Measurements from ENCODE around the gene RPTOR. TPM values are rescaled to one million over a fixed set of nuclear protein-coding genes. Genes with fewer than 3 reads are reported as not detected.
A peak's percentile ranks its signal among the peaks of the same experiment; 100 is the strongest.

The RPTOR gene
- total and polyA plus RNA-seq, 2 donors (not counting 1 experiment from before 2014, with no cell fraction given) = 6.7 to 22.8 TPM

DNA sequence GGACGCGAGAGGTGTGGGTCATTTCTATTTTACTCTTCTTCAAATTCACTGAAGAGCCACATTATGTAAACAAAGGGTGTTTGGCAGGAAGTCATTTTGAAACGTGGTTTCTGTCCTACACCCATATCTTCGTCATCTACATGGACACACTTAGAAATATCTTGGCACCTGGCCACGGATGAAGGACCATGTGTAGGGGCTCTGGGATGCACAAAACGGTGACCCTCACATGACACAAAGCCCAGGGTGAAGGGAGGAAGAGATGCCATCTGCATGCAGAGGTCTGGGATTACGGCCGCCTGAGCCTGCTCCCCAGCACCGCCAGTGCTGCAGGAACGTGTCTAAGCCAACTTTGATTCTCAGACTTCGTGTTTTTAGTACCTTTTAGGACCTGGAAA is 316.8 kb downstream of the RPTOR start:
- no peak for TF ChIP-seq EZH2 (IDR thresholded peaks at IDR 0.05; ENCODE audit: low read length, missing control alignments)
- TF ChIP-seq, protein P1, sequence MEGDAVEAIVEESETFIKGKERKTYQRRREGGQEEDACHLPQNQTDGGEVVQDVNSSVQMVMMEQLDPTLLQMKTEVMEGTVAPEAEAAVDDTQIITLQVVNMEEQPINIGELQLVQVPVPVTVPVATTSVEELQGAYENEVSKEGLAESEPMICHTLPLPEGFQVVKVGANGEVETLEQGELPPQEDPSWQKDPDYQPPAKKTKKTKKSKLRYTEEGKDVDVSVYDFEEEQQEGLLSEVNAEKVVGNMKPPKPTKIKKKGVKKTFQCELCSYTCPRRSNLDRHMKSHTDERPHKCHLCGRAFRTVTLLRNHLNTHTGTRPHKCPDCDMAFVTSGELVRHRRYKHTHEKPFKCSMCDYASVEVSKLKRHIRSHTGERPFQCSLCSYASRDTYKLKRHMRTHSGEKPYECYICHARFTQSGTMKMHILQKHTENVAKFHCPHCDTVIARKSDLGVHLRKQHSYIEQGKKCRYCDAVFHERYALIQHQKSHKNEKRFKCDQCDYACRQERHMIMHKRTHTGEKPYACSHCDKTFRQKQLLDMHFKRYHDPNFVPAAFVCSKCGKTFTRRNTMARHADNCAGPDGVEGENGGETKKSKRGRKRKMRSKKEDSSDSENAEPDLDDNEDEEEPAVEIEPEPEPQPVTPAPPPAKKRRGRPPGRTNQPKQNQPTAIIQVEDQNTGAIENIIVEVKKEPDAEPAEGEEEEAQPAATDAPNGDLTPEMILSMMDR (conservative IDR thresholded peaks at IDR 0.05 in 1 of 2, IDR thresholded peaks at IDR 0.05 in 1 of 2; ENCODE audit: low read depth in 1 of 2, low read length in 2 of 2) = no peak
- H3K4me1 ChIP-seq (ENCODE audit: control insufficient read depth, extremely low read depth, insufficient read depth, low read length) = peaks cover 23% of the 10 kb centered on the region

DNA sequence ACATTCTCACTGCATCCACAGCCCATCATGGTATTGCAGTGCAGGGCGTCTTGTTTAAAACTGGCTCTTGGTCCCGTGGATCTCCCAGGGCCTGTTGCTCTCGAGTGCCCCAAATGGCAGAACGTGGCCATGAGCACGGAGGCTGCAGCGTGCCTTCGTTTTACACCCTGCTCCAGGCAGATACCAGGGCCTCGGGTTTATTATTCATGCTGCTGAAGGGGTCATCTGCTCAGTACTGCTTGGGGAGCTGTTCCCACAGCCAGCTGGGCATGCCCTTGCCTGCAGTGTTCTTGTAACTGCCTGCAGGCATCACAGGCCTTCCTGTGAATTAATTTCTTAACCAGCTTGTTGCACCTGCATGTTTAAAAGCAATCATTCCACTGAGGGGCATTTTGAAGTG is 317.3 kb downstream of the RPTOR start:
- Histone ChIP-seq H3K79me2 (ENCODE audit: control insufficient read depth, insufficient read depth, low read length) (no peaks in the 10 kb centered on the region), H3K27ac (ENCODE audit: insufficient read depth, low read length) (no peak overlapping the region), H3K9me3 (ENCODE audit: control insufficient read depth, insufficient read depth, low read depth, low read length) (no peaks in the 10 kb centered on the region), H3K9ac (ENCODE audit: insufficient read depth, low read length) (no peak overlapping the region), H2AFZ (ENCODE audit: low read length) (no peak overlapping the region), H3K27me3 (ENCODE audit: control insufficient read depth, insufficient read depth, low read length) (no peaks in the 10 kb centered on the region), H3K4me2 (ENCODE audit: extremely low read depth, insufficient read depth, low read length) (no peak overlapping the region), H3K36me3 (ENCODE audit: control insufficient read depth, insufficient read depth, low read length) (no peaks in the 10 kb centered on the region), H3K4me1 (ENCODE audit: control insufficient read depth, extremely low read depth, insufficient read depth, low read length) (peaks cover 21% of the 10 kb centered on the region), H3K4me3 (replicated peaks in 1 of 4; ENCODE audit: control extremely low read depth in 1 of 4, insufficient read depth in 1 of 4, low read depth in 3 of 4, low read length in 4 of 4) (no peak overlapping the region), H4K20me1 (ENCODE audit: control insufficient read depth, extremely low read depth, insufficient read depth, low read length) (no peaks in the 10 kb centered on the region)
- peak; percentile 36 to 49 for DNase-seq (ENCODE audit: low read depth in 2 of 2)
- TF ChIP-seq EZH2 (IDR thresholded peaks at IDR 0.05; ENCODE audit: low read length, missing control alignments) = no peak
- TF ChIP-seq, protein P1 (conservative IDR thresholded peaks at IDR 0.05 in 1 of 2, IDR thresholded peaks at IDR 0.05 in 1 of 2; ENCODE audit: low read depth in 1 of 2, low read length in 2 of 2) = peak; percentile 42 to 58

More for the DNA sequence above, 316.8 kb downstream of the RPTOR start:
- no peaks in the 10 kb centered on the region for H3K9me3 ChIP-seq (ENCODE audit: control insufficient read depth, insufficient read depth, low read depth, low read length)
- H3K36me3 ChIP-seq (ENCODE audit: control insufficient read depth, insufficient read depth, low read length) = no peaks in the 10 kb centered on the region
- no peak overlapping the region for H3K4me3 ChIP-seq (replicated peaks in 1 of 4; ENCODE audit: control extremely low read depth in 1 of 4, insufficient read depth in 1 of 4, low read depth in 3 of 4, low read length in 4 of 4)
- peak in 1 of 2 donors; percentile 24 for DNase-seq (ENCODE audit: low read depth in 2 of 2)
- H3K79me2 ChIP-seq (ENCODE audit: control insufficient read depth, insufficient read depth, low read length) = no peaks in the 10 kb centered on the region
- no peak overlapping the region for H2AFZ ChIP-seq (ENCODE audit: low read length)
- no peaks in the 10 kb centered on the region for H4K20me1 ChIP-seq (ENCODE audit: control insufficient read depth, extremely low read depth, insufficient read depth, low read length)
- no peak overlapping the region for H3K27ac ChIP-seq (ENCODE audit: insufficient read depth, low read length)
- no peak overlapping the region for H3K4me2 ChIP-seq (ENCODE audit: extremely low read depth, insufficient read depth, low read length)
- H3K27me3 ChIP-seq (ENCODE audit: control insufficient read depth, insufficient read depth, low read length) = no peaks in the 10 kb centered on the region
- no peak overlapping the region for H3K9ac ChIP-seq (ENCODE audit: insufficient read depth, low read length)

DNA sequence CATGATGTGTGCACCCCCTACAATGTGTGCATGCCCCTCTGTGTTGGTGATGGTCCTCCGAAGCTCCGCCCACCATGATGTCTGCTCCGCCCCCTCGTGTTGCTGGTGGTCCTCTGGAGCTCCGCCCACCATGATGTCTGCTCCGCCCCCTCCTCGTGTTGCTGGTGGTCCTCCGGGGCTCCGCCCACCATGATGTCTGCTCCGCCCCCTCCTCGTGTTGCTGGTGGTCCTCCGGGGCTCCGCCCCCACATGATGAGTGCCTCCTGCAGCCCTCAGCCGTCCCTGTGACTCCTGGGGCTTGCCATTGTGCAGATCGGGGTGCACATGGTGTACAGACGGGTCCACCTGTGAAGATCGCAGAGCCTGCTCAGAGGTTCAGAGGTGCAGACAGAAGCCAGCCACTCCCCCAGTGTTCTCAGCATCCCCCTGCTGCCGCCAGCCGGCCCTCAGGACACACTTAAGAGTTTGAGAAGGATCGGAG is 317.9 kb downstream of the RPTOR start:
- H3K79me2 ChIP-seq (ENCODE audit: control insufficient read depth, insufficient read depth, low read length) = no peaks in the 10 kb centered on the region
- peaks cover 15% of the 10 kb centered on the region for H3K4me1 ChIP-seq (ENCODE audit: control insufficient read depth, extremely low read depth, insufficient read depth, low read length)
- no peak overlapping the region for H3K27ac ChIP-seq (ENCODE audit: insufficient read depth, low read length)

More for the DNA sequence above, 317.9 kb downstream of the RPTOR start:
- Histone ChIP-seq H3K36me3 (ENCODE audit: control insufficient read depth, insufficient read depth, low read length) (no peaks in the 10 kb centered on the region), H2AFZ (ENCODE audit: low read length) (no peak overlapping the region), H3K9me3 (ENCODE audit: control insufficient read depth, insufficient read depth, low read depth, low read length) (no peaks in the 10 kb centered on the region), H3K27me3 (ENCODE audit: control insufficient read depth, insufficient read depth, low read length) (no peaks in the 10 kb centered on the region), H3K4me3 (replicated peaks in 1 of 4; ENCODE audit: control extremely low read depth in 1 of 4, insufficient read depth in 1 of 4, low read depth in 3 of 4, low read length in 4 of 4) (no peak overlapping the region), H3K4me2 (ENCODE audit: extremely low read depth, insufficient read depth, low read length) (no peak overlapping the region), H3K9ac (ENCODE audit: insufficient read depth, low read length) (no peak overlapping the region), H4K20me1 (ENCODE audit: control insufficient read depth, extremely low read depth, insufficient read depth, low read length) (no peaks in the 10 kb centered on the region)
- no peak for DNase-seq (ENCODE audit: low read depth in 2 of 2)
- no peak for TF ChIP-seq EZH2 (IDR thresholded peaks at IDR 0.05; ENCODE audit: low read length, missing control alignments)
- TF ChIP-seq, protein P1 (conservative IDR thresholded peaks at IDR 0.05 in 1 of 2, IDR thresholded peaks at IDR 0.05 in 1 of 2; ENCODE audit: low read depth in 1 of 2, low read length in 2 of 2) = no peak
